HG02973 (cell line): ENCODE data around the gene ELP4.

Experiments used
- ATAC-seq: cut with Tn5 transposase; IDR thresholded peaks from one replicate; pipeline ENCODE4 v1.9.1; 2021; ENCODE audit warnings: moderate library complexity; ENCODE audit not compliant: unreplicated experiment

ELP4 gene

GRCh38 chr11:31798057-31798553 lies 288.5 kb downstream of the ELP4 start:
- ATAC-seq = no peak

- peak; percentile 53 for ATAC-seq
These were observed 289.2 kb downstream of the ELP4 start for GRCh38 chr11:31798554-31799434.

- ATAC-seq = no peak
These were observed 290.1 kb downstream of the ELP4 start for GRCh38 chr11:31799435-31800397.

- ATAC-seq = no peak
These were observed 291.1 kb downstream of the ELP4 start for GRCh38 chr11:31800398-31801265.

- ATAC-seq = no peak
These were observed 291.7 kb downstream of the ELP4 start for GRCh38 chr11:31801298-31801702.

GRCh38 chr11:31802000-31802551 lies 292.5 kb downstream of the ELP4 start:
- ATAC-seq = no peak

- no peak for ATAC-seq
These were observed 293.0 kb downstream of the ELP4 start for GRCh38 chr11:31802609-31802989.

GRCh38 chr11:31802990-31803812 lies 293.6 kb downstream of the ELP4 start:
- no peak for ATAC-seq

- ATAC-seq = no peak
These were observed 294.3 kb downstream of the ELP4 start for GRCh38 chr11:31803813-31804311.

- ATAC-seq = no peak
These were observed 294.9 kb downstream of the ELP4 start for GRCh38 chr11:31804312-31805036.

- ATAC-seq = no peak
These were observed 295.6 kb downstream of the ELP4 start for GRCh38 chr11:31805037-31805628.

GRCh38 chr11:31805629-31806185 lies 296.1 kb downstream of the ELP4 start:
- ATAC-seq = no peak

GRCh38 chr11:31806186-31806927 lies 296.8 kb downstream of the ELP4 start:
- no peak for ATAC-seq

- no peak for ATAC-seq
These were observed 297.6 kb downstream of the ELP4 start for GRCh38 chr11:31806928-31807798.

- ATAC-seq = no peak
These were observed 298.5 kb downstream of the ELP4 start for GRCh38 chr11:31807799-31808667.
